CD4-positive, alpha-beta T cell treated with Interferon alpha-2 for 1 hour (primary cell): Measurements from ENCODE around the gene ST8SIA5.

Source experiments
- DNase-seq, 2 donors: peaks; one replicate each; pipeline ENCODE4 v3.0.0-alpha.2; 2020 to 2022

ST8SIA5 gene

DNA sequence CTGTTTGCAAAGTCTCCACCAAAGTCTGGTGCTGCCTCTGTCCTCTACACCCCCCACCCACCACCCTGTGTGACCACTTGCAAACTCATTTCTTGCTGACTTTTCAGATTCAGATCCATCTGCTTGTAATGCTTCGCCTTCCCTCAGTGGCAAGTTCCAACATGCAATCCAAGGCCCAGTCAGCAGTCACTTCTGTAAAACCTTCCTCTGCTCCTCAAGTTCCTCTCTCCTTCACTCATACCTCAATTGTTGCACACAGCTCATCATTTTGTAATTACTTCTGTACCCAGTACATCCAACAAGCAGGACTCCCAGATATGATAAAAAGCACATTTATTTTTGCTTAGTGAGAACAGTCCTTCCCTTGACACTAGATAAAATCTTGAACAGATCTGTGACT, 93.3 kb downstream of the ST8SIA5 start:
- DNase-seq: no peak

DNA sequence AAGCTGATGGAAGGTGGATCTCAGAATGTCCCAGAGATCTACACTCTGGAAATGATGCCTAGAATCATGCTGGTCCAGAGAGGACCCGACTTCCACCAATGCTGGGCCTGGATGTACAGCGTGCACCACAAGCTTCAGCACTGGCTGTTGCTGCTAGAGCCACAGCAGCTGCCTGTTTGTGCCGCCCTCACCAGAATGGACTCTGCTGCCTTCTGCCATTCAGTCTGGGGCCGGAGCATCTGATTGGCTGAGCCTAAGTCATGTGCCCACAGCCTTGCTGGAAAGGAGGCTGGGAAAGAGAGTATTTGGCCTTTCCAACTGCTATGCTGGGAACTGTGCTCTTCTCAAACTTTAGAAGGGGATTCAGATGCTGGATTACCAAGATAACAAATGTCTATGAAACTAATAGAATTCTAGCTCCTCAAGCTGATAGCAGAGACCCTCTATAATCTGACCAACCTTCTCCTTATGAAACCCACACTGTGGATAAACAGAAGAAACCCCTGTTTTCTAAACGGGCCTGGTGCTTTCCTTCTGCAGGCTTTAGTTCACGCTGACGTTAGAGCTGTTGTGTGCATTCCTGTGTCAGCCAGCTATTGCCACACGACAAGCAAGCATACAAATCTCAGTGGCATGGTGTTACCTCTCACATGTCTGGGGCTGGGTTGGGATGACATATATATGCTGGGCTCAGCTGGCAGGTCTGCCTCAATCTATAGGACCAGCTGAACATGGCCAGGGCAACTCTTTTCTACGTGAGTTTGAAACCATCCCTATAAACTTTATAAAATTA, 95.7 kb downstream of the ST8SIA5 start:
- DNase-seq: no peak

DNA sequence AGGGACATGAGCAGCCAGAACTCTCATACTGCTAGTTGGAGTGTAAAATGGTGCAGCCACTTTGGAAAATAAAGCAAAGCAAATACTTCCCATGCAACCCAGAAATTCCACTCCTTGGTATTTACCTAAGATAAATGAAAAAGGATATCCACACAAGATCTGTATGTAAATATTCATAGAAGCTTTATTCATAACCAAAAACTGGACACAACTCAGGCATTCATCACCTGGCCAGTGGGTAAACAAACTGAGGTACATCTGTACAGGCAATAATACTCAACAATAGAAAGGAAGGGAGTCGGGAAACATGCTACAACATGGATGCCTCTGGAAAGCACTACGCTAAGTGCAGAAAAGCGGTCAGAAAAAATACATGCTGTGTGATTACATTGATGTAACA, 97.4 kb downstream of the ST8SIA5 start:
- DNase-seq: no peak

DNA sequence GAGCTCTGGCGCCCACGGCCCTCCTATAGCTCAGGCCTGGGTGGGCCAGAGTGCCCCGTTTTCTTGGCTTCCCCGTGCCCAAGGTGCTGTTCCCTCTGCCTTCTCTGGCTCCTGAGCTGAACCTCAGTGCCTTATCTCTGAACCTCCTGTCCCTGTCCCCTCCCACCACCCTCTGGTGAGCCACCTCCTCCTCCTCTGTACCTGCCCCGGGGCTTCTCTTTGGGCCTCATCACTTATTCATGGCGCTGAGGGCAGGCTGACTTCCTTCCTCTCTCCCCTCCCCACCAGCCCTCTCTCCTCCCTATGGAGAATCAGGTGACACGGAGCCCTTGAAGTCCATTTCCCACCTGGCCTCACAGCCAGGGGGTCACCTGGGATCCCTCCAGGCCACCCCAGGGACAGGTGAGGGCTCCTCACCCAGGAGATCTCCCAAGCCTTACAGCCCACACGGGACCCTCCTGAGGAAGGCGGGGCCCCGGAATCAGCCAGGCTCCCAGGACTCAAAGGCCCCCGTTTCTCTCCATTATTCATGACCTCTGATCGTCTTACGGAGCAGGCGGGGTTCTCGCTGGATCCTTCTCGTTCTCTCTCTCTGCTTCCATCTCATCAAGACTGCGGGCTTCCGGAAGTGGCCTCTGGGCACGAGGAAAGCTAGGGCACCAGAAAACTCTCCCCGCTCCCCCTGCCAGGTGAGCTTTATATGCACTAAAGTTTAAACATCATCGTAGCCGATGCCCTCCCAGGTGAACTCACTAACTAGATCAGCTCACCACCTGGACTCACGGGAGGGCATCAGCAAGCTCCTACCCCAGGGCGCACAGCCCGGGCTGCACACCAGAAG, 99.5 kb downstream of the ST8SIA5 start, which contains the start of gene LOXHD1:
LOXHD1 (minus strand) TSS at position 106 of the 841 bp plus-strand sequence. CDS start 187 bp downstream, outside the sequence.
- no peak for DNase-seq

DNA sequence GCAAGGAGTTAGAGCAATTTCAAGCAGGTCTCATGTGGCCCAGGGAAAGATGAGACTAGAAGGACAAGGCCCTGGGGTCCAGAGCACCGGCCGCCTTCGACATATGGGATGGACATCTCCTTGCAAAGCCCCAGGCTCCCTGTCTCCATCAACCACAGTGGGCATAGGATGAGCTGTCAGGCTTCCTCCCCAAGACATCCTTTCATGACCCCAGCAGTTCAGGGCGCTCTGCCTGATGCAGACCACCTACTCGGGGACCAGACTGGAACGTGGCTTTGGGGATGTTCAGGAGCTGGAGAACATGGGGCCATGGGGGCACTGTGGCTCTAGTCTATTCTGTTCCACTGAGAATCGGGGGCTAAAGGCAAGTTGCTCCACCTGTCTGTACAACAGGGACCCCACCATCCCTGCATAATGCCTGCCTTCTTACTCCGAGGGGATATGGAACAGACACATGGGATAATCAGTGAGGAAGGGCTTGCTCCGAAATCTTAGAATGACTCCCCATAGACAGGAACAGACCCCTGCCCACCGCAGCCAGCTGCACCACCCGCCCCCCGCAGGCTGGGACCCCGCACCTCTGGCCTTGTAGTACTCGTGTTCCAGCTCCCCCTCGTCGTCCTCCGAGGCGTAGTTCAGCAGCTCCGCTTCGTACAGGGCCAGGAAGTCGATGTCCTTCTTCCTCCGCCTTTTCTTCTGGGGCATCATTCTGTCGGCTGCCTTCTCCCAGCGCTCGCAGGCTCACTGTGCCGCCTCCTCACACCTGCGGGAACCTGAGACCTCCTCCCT, 100.3 kb downstream of the ST8SIA5 start:
- no peak for DNase-seq

DNA sequence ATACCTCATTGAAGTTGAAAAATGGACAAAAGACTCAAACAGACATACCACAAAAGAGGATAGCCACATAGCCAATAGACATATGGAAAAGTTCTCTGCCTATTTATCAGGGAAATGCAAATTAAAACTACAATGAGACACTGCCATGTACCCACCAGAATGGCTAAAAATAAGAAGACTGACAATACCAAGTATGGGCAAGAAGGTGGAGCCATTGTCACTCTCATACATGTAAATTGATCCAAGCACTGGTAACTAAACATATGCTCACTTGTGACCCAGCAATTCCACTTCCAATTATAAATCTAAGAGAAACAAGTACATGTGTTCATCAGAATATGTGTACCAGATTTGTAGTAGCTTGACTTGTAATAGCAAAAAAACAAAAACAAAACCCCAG, 104.5 kb downstream of the ST8SIA5 start:
- DNase-seq: no peak

DNA sequence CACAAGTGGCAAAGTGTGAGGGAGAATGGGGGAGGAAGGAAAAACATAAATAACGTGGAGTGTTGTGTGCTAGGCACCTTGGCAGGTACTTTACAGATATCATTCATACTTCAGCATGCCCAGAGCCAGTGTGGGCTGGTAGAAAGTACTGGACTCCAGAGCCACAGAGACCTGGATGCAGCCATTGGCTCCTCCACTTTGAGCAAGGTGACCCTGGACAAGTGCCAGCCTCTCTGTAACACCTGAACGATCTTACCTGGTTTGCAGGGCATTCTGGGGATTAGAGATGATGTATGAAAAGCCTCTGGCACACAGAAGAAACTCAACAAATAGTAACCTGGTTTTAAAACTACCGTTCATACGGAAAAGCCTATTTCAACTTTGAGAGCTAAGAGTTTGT, 106.2 kb downstream of the ST8SIA5 start:
- no peak for DNase-seq

DNA sequence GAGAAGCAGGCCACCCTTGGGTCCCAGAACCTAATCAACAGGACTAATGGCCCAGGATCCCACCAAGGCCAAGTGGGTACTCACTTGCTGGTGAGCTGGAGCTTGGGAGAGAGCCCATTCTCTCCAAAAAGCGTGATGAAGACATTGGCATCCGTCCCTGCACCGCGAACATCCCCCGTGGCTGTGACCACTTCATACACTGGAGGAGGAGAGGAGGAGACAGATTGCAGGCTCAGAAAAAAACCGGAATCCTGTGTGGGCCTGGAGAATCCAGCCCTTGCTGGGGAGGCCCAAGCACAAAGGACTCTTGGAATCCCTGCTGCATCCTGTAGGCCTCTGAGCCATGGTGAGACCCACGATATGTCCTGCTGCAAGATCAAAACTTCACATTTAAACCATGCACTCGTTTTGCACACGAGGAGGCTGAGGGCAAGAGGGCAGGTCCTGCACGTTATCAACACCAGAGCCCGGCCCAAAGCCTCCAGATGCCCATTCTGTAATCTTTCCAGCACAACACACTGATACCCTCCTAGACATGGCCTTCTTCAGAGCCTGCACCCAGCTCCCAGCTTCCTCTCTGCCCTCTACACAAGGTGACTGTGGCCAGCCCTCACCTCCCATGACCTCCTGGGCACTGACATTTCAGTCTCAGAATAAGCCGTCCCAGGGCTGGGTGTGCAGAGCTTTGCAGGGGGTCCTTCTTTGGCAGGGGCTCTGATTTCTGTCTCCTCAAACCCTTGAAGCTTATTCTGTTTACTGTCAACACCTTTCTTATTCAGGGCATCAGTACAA, 107.6 kb downstream of the ST8SIA5 start:
- no peak for DNase-seq

DNA sequence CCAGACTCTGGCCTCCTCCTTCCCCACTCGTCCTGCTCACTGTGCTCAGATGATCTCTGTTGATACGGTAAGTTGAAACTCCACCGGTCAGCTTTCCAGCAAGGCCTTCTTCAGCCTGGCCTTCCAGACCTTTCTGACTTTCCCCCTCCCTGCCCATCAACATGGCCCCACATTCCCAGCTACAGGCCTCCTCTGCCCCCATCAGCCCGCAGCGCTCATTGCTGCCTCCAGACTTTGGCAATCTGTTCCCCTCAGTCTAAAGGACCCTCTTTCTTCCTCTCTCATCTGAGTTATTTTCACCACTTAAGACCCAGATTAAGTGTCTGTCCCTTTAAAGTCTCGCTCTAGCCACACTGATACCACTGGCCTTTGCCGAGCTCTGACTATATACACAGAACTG, 110.4 kb downstream of the ST8SIA5 start:
- DNase-seq: no peak

DNA sequence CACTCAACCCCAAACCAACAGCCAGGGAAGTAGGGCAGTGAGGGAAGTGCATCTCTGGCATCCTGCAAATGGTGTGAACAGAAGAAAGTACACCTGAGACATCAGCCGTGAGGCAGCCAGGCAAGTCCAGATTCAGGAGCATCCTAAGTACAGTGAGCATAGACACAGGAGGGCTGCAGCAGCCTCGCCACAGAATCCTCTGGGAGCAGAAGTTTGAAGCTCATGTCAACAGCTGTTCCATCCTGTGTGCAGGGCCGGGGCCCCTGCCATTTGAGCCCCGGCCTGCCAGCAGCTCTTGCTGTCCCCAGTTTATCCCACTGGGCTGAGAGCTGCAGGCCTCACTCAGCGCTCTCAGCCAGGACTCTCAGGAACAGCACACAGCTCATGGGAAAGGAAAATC, 114.3 kb downstream of the ST8SIA5 start:
- DNase-seq: no peak

DNA sequence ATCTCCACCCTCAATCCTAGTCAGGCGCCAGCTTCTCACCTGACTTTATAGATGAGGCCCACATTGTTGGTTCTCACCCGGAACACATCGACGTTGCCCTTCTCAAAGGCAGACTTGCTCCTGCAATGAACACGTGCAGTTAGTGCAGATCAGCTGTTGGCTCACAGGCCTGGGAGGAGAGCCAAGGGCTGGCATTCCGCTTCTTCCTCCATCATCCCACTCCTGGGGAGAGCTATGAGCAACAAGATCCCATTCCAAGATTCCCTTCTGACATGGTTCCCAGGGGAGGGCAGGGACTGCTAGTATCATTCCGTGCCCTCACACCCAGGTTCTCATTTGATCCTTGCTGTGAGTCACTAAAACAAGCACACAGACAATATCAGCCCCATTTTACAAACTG, 114.9 kb downstream of the ST8SIA5 start:
- no peak for DNase-seq

DNA sequence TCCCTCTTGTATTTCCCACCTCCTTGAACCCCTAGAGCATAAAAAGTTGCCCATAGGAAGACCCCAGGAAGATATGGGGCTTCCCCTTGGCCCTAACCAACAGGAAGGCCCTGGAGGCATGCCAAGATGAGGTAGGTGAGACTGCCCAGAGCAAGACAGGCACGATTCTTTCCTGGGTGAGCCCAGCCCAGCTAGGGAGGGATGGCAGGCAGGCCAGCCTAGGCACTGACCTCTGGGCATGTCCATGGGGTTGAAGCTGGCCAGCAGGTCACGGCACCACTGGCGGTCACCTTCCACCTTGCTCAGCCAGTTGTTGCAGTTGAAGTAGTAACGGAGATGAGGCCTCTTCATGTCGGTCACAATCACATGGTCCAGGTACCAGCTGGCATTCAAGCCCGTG, 117.5 kb downstream of the ST8SIA5 start:
- no peak for DNase-seq

DNA sequence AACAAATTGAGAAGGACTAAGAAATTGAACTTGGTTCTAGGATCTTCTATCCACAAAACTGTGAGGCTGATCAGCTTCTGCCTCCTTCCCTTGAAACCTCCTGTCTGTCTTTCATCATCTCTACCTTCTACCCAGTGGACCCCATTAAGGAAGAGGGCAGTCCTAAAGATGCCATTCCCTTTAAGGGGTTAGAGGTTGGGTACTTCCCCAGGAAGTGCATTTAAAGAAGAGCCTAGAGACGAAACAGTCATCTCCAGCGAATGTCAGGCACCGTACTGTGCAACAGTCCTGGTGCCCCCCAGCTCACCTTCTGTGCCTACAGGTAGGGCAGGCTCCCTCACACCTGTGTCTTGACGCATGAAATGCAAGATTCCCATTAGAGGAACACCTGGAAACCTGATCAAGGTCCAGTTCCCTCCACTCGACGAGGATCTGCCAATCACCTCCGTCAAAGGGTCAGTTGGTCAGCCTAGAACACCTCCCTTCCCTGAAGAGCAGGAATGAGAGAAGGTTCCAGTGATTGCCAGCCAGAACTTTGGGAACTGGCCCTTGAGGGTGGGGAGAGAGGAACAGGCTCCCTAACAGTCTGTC, 120.7 kb downstream of the ST8SIA5 start:
- no peak for DNase-seq

DNA sequence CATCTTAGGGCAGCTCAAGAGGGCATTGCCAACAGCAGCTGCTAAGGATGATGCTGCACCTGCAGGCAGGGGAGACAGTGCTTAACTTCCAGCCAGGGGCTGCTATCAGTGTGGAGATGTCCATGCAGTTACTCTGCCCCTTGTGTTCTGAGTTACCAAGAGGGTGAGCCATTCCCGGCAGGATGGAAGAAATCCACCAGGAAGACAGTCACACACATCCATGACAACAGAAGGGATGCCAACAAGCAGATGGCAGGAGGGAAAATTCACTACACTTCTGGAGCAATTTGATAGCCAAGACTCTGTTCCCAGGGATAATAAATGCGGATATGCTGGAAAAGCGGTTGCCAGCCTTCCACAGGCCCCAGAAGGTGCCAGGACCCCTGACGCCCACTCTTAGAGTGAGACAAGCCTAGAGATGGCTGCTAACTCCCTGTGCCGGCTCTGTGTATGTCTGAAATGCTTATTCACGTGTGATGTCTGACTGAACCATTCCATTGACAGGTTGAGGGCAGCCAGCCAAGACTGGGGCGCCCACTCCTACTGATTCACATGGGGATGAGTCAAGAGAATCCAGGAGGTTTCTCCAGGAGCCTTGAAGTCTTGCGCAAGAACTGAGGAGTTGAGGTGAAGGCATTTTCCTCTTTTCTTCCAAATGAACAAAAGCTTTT, 124.3 kb downstream of the ST8SIA5 start:
- DNase-seq: no peak

DNA sequence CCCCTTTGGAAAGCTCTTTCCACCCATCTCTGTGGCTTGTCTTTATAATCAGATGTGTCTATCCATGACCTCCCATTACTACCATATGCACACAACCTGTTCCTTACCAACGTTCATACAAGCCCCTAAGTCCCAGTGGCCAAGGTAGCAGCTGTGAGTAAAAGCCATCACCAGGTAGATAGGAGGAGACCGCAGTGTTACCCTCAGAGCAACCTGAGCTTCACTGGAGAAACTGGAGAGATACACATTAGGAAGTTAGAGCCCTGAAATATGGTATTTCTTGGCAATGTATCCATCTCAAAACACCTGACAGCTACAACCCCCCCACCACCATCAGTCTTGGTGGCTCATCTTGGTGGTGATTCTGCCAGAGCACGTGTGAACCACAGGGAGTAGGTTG, 125.9 kb downstream of the ST8SIA5 start:
- no peak for DNase-seq

DNA sequence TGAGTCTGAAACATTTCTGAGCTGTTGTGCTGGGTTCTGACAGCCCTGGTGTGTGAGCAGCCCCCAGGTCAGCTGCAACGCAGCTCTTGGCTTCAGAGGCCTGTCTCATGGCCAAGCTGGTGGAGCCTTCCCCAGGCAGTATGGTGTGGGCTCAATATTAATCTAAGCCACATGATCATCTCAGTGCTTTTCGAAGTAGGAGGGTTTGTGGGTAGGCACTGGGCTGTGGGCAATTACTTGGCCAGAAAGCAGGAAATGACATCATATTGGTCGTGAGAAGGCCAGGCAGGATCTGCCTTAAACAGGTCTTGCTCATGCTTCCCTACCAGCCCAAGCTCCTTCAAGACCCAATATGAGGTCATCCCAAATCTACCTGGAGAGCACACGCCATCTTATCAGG, 126.7 kb downstream of the ST8SIA5 start:
- no peak for DNase-seq

DNA sequence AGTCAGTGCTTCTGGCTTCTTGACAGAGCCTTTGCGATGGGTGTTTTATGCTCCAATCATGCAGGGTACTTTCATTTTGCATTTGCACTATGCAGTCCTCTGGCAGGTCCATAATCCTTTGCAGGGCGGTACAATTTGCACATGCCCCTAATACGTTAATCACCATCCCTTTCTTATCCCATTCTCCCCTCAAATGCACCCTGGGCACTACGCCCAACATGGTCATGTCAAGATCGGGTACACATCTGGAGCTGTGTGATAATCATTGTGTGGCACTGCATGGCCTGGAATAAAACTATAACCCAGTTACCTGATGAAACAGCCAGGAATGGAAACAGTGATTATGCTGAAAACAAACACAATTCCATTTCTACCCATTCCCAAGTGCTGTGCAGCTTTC, 127.5 kb downstream of the ST8SIA5 start:
- no peak for DNase-seq

DNA sequence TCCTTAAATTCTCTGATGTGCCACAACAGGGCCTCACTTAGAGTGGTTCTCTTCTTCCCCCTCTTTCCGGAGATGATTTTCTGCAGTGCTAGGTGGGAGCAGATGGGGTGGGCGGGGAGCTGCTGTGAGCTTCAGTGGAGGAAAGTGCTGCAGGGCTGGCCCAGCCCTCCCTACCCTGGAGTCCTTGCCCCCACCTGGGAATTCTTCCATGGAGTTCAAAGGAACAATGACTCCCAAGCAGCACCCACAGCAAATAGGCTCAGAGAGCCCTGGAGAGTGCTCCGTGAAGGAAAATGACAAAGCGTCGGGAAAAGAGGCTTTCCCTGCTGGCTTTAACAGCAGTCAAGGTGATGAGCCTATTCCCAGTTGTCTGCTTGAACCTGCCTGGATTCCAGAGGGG, 128.6 kb downstream of the ST8SIA5 start:
- no peak for DNase-seq

DNA sequence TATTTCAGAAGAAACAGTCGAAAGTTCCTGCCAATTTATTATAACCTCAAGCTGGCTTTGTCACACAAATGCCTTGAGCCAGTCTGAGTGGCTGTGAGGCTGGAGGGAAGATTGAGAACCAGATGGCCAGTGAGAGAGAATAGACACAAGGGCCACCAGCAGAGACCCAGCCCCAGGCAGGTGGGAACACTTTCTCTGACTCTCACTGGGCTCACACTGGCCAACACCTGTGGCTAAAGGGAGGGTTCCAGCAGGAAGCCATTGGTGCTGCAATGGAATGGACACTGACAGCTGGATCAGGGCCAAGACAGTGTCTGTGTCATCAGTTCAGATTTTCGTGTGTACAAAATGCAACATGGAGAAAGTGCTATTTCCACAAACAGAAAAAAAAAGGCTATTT, 129.7 kb downstream of the ST8SIA5 start:
- no peak for DNase-seq

DNA sequence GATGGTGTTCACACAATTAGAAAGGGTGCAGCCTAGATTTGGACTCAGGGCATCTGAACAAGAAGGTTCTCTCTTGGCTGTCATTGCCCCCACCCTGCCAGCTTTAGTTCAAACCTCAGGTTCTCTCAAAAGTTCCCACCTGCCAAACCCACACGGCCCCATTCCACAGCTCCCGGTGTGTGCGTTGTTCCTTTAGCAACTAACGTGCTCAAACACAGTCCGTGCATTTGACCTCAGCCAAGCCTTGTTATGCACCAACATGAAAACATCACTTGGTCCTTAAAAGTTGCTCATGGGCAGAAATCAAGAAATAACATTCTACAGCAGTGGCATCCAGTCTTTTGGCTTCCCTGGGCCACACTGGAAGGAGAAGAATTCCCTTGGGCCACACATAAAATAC, 131.8 kb downstream of the ST8SIA5 start:
- DNase-seq: no peak

DNA sequence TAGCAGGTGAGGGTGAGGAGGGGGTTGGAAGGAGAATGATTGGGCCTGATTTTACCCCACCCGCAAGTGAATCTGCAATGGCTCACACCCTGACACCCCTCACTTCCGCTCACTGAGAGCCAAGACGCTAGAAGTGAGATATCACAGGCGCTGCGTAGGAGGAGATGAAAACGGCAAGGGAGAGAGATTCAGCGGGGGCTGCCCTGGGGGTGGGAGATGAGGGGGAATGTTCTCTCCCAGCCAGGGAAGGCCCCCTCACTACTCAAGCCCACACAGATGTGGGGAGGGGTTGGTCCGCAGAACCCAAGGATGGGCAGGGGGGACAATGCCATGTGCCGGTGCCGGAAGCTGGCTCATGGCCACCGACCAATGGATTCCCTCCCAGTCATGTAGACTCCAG, 132.7 kb downstream of the ST8SIA5 start:
- DNase-seq: peak in 1 of 2 donors; percentile 11

DNA sequence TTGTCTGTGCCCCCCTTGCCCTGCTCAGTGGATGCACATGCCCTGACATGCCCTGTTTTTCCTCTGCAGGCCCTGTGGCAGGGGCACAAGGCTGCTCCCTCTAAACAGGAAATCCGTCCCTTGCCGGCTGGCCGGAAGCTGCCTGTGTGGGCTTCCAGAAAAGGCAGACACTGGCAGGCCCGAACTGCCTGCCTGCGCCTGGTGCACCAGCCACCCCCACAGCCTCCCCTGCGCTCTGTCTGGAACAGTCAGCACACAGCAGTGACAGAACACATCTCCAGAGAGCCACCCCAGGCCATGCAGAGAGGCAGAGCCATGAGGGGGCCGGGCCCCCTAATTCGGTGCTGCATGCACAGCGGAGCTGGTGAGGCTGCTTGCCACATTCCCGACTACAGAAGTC, 133.3 kb downstream of the ST8SIA5 start:
- peak in 1 of 2 donors; percentile 17 for DNase-seq
